Measurements from ENCODE around the gene TNS3. TPM values are rescaled to one million over a fixed set of nuclear protein-coding genes. Genes with fewer than 3 reads are reported as not detected.

TNS3 gene
- total RNA-seq, 1 experiment from 2014 or later = 9.5 TPM

- WGBS (ENCODE audit: extremely low coverage, insufficient read length, low lambda C conversion rate) = no CpG with 5 or more reads among the region's 5 CpGs
- no peak for TF ChIP-seq CTCF (conservative IDR thresholded peaks at IDR 0.05)
- Histone ChIP-seq H3K18ac (ENCODE audit: insufficient read length, low read depth, low read length) (no peak overlapping the region), H3K4ac (ENCODE audit: low read depth, low read length) (no peak overlapping the region), H2AFZ (ENCODE audit: low read length) (no peak overlapping the region), H2BK15ac (ENCODE audit: low read depth, low read length) (no peak overlapping the region), H3K9me3 (ENCODE audit: control insufficient read depth, low read depth, low read length) (no peaks in the 10 kb centered on the region), H2BK120ac (ENCODE audit: low read depth, low read length, poor library complexity, severe bottlenecking) (no peak overlapping the region), H3K27ac (ENCODE audit: insufficient read length, low read depth, low read length) (no peak overlapping the region), H3K14ac (ENCODE audit: insufficient read depth, low read length) (no peak overlapping the region), H3K23me2 (ENCODE audit: insufficient read length, low read depth, low read length, poor library complexity, severe bottlenecking) (no peaks in the 10 kb centered on the region), H4K5ac (ENCODE audit: insufficient read length, low read depth, low read length) (no peak overlapping the region), H3K4me1 (ENCODE audit: insufficient read depth, low read length) (no peaks in the 10 kb centered on the region; the same call in 1 of the 2 replicates), H2BK5ac (ENCODE audit: insufficient read length, low read length) (no peak overlapping the region), H4K20me1 (ENCODE audit: control insufficient read depth, insufficient read depth, insufficient read length) (no peaks in the 10 kb centered on the region), H4K91ac (ENCODE audit: insufficient read length, low read depth, low read length) (no peak overlapping the region), H3K27me3 (ENCODE audit: insufficient read depth, low read length) (no peaks in the 10 kb centered on the region), H3K79me1 (ENCODE audit: insufficient read depth, low read depth, low read length, poor library complexity, severe bottlenecking) (no peaks in the 10 kb centered on the region), H3K56ac (ENCODE audit: insufficient read length, low read depth, low read length) (no peak overlapping the region), H3K4me2 (ENCODE audit: insufficient read depth, insufficient read length, low read length) (no peak overlapping the region), H2BK20ac (ENCODE audit: low read depth, low read length, poor library complexity, severe bottlenecking) (no peak overlapping the region), H2BK12ac (ENCODE audit: insufficient read length, low read depth, low read length) (no peak overlapping the region), H3K9ac (ENCODE audit: extremely low read depth, insufficient read length, low read length) (no peak overlapping the region), H4K8ac (replicated peaks; ENCODE audit: insufficient read length, low read depth, low read length) (no peak overlapping the region), H3K23ac (ENCODE audit: insufficient read length, low read depth, low read length) (no peak overlapping the region), H2AK5ac (ENCODE audit: insufficient read length, low read length) (no peak overlapping the region), H3K79me2 (ENCODE audit: insufficient read depth, low read length) (no peaks in the 10 kb centered on the region), H3T11ph (ENCODE audit: low read length) (no peak overlapping the region)
- Mint-ChIP-seq H3K4me3 (no peak overlapping the region), H3K27ac (0 out of 7 replicates have a peak overlapping the region, but pooled peaks of 1 of the 3 experiments have one; percentile 37), H3K36me3 (ENCODE audit: insufficient read depth in 1 of 3, low read depth in 3 of 3) (peaks cover 0 to 10% (median 3%) of the 10 kb centered on the region in 3 experiments; a peak in 4 of 7 replicates), H3K4me1 (peaks cover 9 to 13% of the 10 kb centered on the region in 2 experiments), H3K27me3 (ENCODE audit: low read depth) (peaks cover 5% of the 10 kb centered on the region), H3K9me3 (no peaks in the 10 kb centered on the region)
- DNase-seq = no peak
Observed at GRCh38 chr7:47320296-47320695, 261.6 kb downstream of the TNS3 start.
